BE2C (cell line): Measurements from ENCODE around the gene SORCS1.

Experiments used
- DNase-seq: peaks from one replicate; pipeline ENCODE4 v3.0.0-alpha.2; 2020
- H3K27me3 ChIP-seq: fragments of 250-450 bp; sonication (Bioruptor Pico); 2 replicates; pipeline ENCODE4 v1.5.1; 2020; ENCODE audit warnings: mild to moderate bottlenecking
- H3K36me3 ChIP-seq: fragments of 250-450 bp; sonication (Bioruptor Pico); 2 replicates; pipeline ENCODE4 v1.5.1; 2020; ENCODE audit warnings: mild to moderate bottlenecking
- H3K4me1 ChIP-seq: fragments of 250-450 bp; sonication (Bioruptor Pico); 2 replicates; pipeline ENCODE4 v1.5.1; 2020
- H3K4me3 ChIP-seq: 2 replicates; pipeline ENCODE4 v1.5.1; 2011; ENCODE audit warnings: low read depth, low read length
- H3K9me3 ChIP-seq: fragments of 250-450 bp; sonication (Bioruptor Pico); 2 replicates; pipeline ENCODE4 v1.5.1; 2020
- CTCF ChIP-seq: IDR thresholded peaks from 2 replicates; pipeline ENCODE4 v1.5.1; 2012; ENCODE audit warnings: mild to moderate bottlenecking, low read depth, low read length

Gene SORCS1

GRCh38 chr10:106898446-106898845, 266.1 kb downstream of the SORCS1 start:
- Histone ChIP-seq H3K9me3 (no peaks in the 10 kb centered on the region), H3K27me3 (no peaks in the 10 kb centered on the region), H3K4me3 (no peak overlapping the region), H3K4me1 (peaks cover 6% of the 10 kb centered on the region; the same call in 1 of the 2 replicates), H3K36me3 (no peaks in the 10 kb centered on the region)
- no peak for TF ChIP-seq CTCF
- no peak for DNase-seq

- Histone ChIP-seq H3K27me3 (no peaks in the 10 kb centered on the region), H3K4me3 (no peak overlapping the region), H3K36me3 (no peaks in the 10 kb centered on the region), H3K4me1 (peaks cover 6% of the 10 kb centered on the region; the same call in 1 of the 2 replicates), H3K9me3 (no peaks in the 10 kb centered on the region)
- TF ChIP-seq CTCF, result no peak
- no peak for DNase-seq
Measured at GRCh38 chr10:106897719-106898118, 266.8 kb downstream of the SORCS1 start.

GRCh38 chr10:106894692-106895091, 269.8 kb downstream of the SORCS1 start:
- H3K27me3 ChIP-seq, result no peaks in the 10 kb centered on the region
- H3K9me3 ChIP-seq, result no peaks in the 10 kb centered on the region
- no peak for DNase-seq
- TF ChIP-seq CTCF, result no peak
- H3K36me3 ChIP-seq, result no peaks in the 10 kb centered on the region
- peaks cover 6% of the 10 kb centered on the region; the same call in 1 of the 2 replicates for H3K4me1 ChIP-seq
- H3K4me3 ChIP-seq, result no peak overlapping the region

GRCh38 chr10:106877574-106877973, 286.9 kb downstream of the SORCS1 start:
- DNase-seq, result no peak
- Histone ChIP-seq H3K4me1 (no peaks in the 10 kb centered on the region), H3K36me3 (no peaks in the 10 kb centered on the region), H3K27me3 (no peaks in the 10 kb centered on the region), H3K9me3 (no peaks in the 10 kb centered on the region), H3K4me3 (no peak overlapping the region)
- no peak for TF ChIP-seq CTCF

- no peaks in the 10 kb centered on the region for H3K9me3 ChIP-seq
- no peak for TF ChIP-seq CTCF
- no peaks in the 10 kb centered on the region for H3K36me3 ChIP-seq
- no peaks in the 10 kb centered on the region for H3K27me3 ChIP-seq
- no peaks in the 10 kb centered on the region for H3K4me1 ChIP-seq
- no peak for DNase-seq
- no peak overlapping the region for H3K4me3 ChIP-seq
Measured at GRCh38 chr10:106874604-106874889, 290.0 kb downstream of the SORCS1 start.

GRCh38 chr10:106873770-106874603, 290.5 kb downstream of the SORCS1 start:
- no peak for DNase-seq
- Histone ChIP-seq H3K9me3 (no peaks in the 10 kb centered on the region), H3K4me1 (no peaks in the 10 kb centered on the region), H3K36me3 (no peaks in the 10 kb centered on the region), H3K4me3 (no peak overlapping the region), H3K27me3 (no peaks in the 10 kb centered on the region)
- TF ChIP-seq CTCF, result no peak
